ENCODE measurements around the gene HOXB2.

GRCh38 chr17:48551214-48551555 is 6.3 kb upstream of the HOXB2 start:
- TF ChIP-seq POLR2A (IDR thresholded peaks at IDR 0.05; ENCODE audit: low read depth, low read length) (no peak), POLR2AphosphoS5 (IDR thresholded peaks at IDR 0.05; ENCODE audit: low read depth, low read length) (no peak), TAF1 (IDR thresholded peaks at IDR 0.05; ENCODE audit: borderline replicate concordance, low read depth, low read length) (no peak)

Data from GM12892 (cell line).